LNCaP clone FGC (cell line): Measurements from ENCODE around the gene MAPK8IP2.
"Not testable (repeated sequence)": the region's sequence is repeated elsewhere in the genome, so short reads cannot be mapped to it uniquely, and the experiment has no call there.

Experiments used
- DNase-seq: peaks from one replicate; pipeline ENCODE4 v3.0.0-alpha.2; 2011; ENCODE audit warnings: low read depth
- H3K4me3 ChIP-seq: 2 replicates; pipeline ENCODE4 v1.5.1; 2011; ENCODE audit warnings: mild to moderate bottlenecking, low read depth, low read length, control low read depth
- TF ChIP-seq, protein P1 (sequence below): IDR thresholded peaks from 2 replicates; pipeline ENCODE4 v1.5.1; 2012; ENCODE audit warnings: mild to moderate bottlenecking; ENCODE audit not compliant: control insufficient read depth, insufficient read depth; ENCODE audit errors: extremely low read depth

The MAPK8IP2 gene

DNA sequence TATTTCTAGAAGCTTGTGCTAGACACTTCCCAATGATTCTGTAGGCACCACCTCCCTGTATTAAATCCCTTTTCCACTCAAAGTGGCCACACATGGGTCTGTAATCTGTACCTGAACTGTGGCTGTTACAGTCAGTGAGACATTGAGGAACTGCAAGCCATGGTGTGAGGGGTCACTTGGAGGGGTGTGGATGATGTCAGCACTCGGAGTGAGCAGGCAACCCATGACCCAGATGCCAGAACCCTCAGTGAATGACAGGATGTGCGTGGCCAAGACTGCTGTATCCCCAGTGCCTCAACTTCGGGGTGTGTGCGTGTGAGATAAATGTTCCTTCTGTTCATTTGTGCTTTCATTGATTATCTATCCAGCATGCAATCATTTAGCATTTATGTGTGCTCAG is 57.3 kb downstream of the MAPK8IP2 start:
- H3K4me3 ChIP-seq = no peak overlapping the region
- TF ChIP-seq, protein P1, sequence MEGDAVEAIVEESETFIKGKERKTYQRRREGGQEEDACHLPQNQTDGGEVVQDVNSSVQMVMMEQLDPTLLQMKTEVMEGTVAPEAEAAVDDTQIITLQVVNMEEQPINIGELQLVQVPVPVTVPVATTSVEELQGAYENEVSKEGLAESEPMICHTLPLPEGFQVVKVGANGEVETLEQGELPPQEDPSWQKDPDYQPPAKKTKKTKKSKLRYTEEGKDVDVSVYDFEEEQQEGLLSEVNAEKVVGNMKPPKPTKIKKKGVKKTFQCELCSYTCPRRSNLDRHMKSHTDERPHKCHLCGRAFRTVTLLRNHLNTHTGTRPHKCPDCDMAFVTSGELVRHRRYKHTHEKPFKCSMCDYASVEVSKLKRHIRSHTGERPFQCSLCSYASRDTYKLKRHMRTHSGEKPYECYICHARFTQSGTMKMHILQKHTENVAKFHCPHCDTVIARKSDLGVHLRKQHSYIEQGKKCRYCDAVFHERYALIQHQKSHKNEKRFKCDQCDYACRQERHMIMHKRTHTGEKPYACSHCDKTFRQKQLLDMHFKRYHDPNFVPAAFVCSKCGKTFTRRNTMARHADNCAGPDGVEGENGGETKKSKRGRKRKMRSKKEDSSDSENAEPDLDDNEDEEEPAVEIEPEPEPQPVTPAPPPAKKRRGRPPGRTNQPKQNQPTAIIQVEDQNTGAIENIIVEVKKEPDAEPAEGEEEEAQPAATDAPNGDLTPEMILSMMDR = no peak
- DNase-seq = no peak

DNA sequence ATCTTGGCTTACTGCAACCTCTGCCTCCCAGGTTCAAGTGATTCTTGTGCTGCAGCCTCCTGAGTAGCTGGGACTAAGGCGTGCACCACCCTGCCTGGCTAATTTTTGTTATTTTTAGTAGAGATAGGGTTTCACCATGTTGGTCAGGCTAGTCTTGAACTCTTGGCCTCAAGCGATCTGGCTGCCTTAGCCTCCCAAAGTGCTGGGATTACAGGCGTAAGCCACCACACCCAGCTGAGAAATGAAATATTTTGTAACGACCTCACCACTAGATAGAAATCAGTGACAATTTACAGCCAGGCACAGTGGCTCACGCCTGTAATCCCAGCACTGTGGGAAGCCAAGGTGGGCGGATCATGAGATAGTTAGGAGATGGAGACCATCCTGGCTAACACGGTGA is 59.1 kb downstream of the MAPK8IP2 start:
- not testable (repeated sequence) for H3K4me3 ChIP-seq, DNase-seq

DNA sequence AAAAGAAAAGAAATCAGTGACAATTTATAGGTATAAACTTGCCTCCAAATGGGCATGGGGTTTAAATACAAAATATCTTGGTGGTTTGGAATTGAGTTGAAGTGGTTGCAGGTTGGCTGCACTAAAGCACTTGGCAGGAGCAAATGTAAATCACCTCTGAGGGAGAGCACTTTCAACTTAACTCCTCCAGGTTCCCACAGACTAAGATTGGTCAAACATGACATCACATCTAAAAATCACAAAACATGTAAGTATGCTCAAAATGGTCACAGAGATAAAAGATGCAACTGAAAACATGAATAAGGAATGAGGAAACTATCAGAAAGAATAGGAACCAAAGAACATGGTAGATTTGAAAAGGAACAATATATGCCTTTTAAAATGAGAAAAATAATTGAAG is 59.7 kb downstream of the MAPK8IP2 start:
- TF ChIP-seq, protein P1 = no peak
- no peak overlapping the region for H3K4me3 ChIP-seq
- no peak for DNase-seq
